H1 (cell line): ENCODE results near the gene PTPRG. TPM values are rescaled to one million over a fixed set of nuclear protein-coding genes. Genes with fewer than 3 reads are reported as not detected.

ENCODE experiments used
- CTCF ChIA-PET: fragments of 300-600 bp; sonication (Branson Sonifier 250); formaldehyde crosslinking; loops from one replicate; lab custom pipeline; 2021; ENCODE audit not compliant: partially characterized antibody; lab: Charles Lee
- POLR2A ChIA-PET: fragments of 300-600 bp; sonication (Branson Sonifier 250); formaldehyde crosslinking; loops from one replicate; lab custom pipeline; 2021; ENCODE audit warnings: inconsistent platforms; ENCODE audit not compliant: partially characterized antibody; lab: Charles Lee
- DNase-seq, 2 experiments: peaks; one replicate each; pipeline versions ENCODE4 v3.0.0 to v3.0.0-alpha.2; 2010 to 2022; ENCODE audit warnings: low spot score in 2 of 2, low read depth in 1 of 2, mixed read lengths in 1 of 2
- FAIRE-seq: peaks from 2 replicates; lab custom pipeline; 2011; peaks lifted over from hg19 to GRCh38; lab: Jason Lieb, UNC
- H2AFZ ChIP-seq: 2 replicates; pipeline ENCODE4 v1.8.1; 2012; ENCODE audit warnings: low read length, inconsistent platforms
- H2AK5ac ChIP-seq: 2 replicates; pipeline ENCODE4 v1.6.1; 2013; ENCODE audit warnings: low read depth, low read length
- H2BK120ac ChIP-seq: replicated peaks from 2 replicates; pipeline ENCODE3; 2013; ENCODE audit warnings: low read depth, low read length, inconsistent platforms
- H2BK12ac ChIP-seq: 2 replicates; pipeline ENCODE4 v1.6.1; 2013; ENCODE audit warnings: low read depth, low read length
- H2BK15ac ChIP-seq: 2 replicates; pipeline ENCODE4 v1.6.1; 2013; ENCODE audit warnings: low read length
- H2BK20ac ChIP-seq: 2 replicates; pipeline ENCODE4 v1.6.1; 2013; ENCODE audit warnings: low read length
- H2BK5ac ChIP-seq: 2 replicates; pipeline ENCODE4 v1.6.1; 2013; ENCODE audit warnings: low read depth, low read length
- H3K14ac ChIP-seq: 2 replicates; pipeline ENCODE4 v1.6.1; 2013; ENCODE audit warnings: inconsistent platforms; ENCODE audit not compliant: insufficient read length
- H3K18ac ChIP-seq: 2 replicates; pipeline ENCODE4 v1.6.1; 2013; ENCODE audit warnings: low read length; ENCODE audit errors: extremely low read depth
- H3K23ac ChIP-seq: 2 replicates; pipeline ENCODE4 v1.6.1; 2013; ENCODE audit warnings: inconsistent platforms; ENCODE audit not compliant: insufficient read length
- H3K23me2 ChIP-seq: 2 replicates; pipeline ENCODE4 v1.6.1; 2013; ENCODE audit warnings: low read depth, low read length
- H3K27ac ChIP-seq: 2 replicates; pipeline ENCODE4 v1.6.1; 2011; ENCODE audit warnings: low read depth, low read length, inconsistent platforms
- H3K27me3 ChIP-seq, 4 experiments: replicated peaks in 1 of 4; 1 replicate in 1 of 4; 2 replicates in 3 of 4; pipeline versions ENCODE4 v1.6.1 to v1.8.1; 2011 to 2013; ENCODE audit warnings: low read length in 3 of 4, mild to moderate bottlenecking in 3 of 4, inconsistent platforms in 2 of 4, mixed read lengths in 2 of 4, moderate library complexity in 1 of 4; ENCODE audit not compliant: control insufficient read depth in 3 of 4, insufficient read depth in 3 of 4; ENCODE audit errors: extremely low read depth in 1 of 4
- H3K36me3 ChIP-seq, 4 experiments: 2 replicates each; pipeline versions ENCODE4 v1.6.1 to v1.8.1; 2011 to 2013; ENCODE audit warnings: mild to moderate bottlenecking in 4 of 4, low read length in 3 of 4, moderate library complexity in 2 of 4, control low read depth in 1 of 4, inconsistent platforms in 1 of 4; ENCODE audit not compliant: insufficient read depth in 4 of 4, control insufficient read depth in 2 of 4
- H3K4ac ChIP-seq: replicated peaks from 2 replicates; pipeline ENCODE3; 2013; ENCODE audit warnings: low read length, low read depth, mixed read lengths, inconsistent platforms; ENCODE audit not compliant: insufficient read length
- H3K4me1 ChIP-seq, 4 experiments: replicated peaks in 1 of 4; 1 replicate in 1 of 4; 2 replicates in 3 of 4; pipeline versions ENCODE4 v1.6.1 to v1.8.1; 2011 to 2013; ENCODE audit warnings: low read length in 3 of 4, inconsistent platforms in 2 of 4, mixed read lengths in 1 of 4; ENCODE audit not compliant: insufficient read depth in 4 of 4, control insufficient read depth in 3 of 4
- H3K4me2 ChIP-seq, 2 experiments: 2 replicates each; pipeline versions ENCODE4 v1.6.1 to v1.8.1; 2011 to 2013; ENCODE audit warnings: low read depth in 2 of 2, low read length in 2 of 2, control low read depth in 1 of 2, inconsistent platforms in 1 of 2, mild to moderate bottlenecking in 1 of 2; ENCODE audit not compliant: insufficient read depth in 1 of 2
- H3K4me3 ChIP-seq, 4 experiments: fragments of 200-600, 300-600 bp in 1 of 4; sonication (generic), shearing (Covaris generic), sonication (Bioruptor Twin) in 1 of 4; 2 replicates each; pipeline versions ENCODE4 v1.5.1 to v1.8.1; 2011 to 2016; ENCODE audit warnings: low read length in 4 of 4, low read depth in 3 of 4, control low read depth in 2 of 4, inconsistent platforms in 2 of 4, mild to moderate bottlenecking in 2 of 4, mixed read lengths in 1 of 4, moderate library complexity in 1 of 4; ENCODE audit not compliant: insufficient read depth in 2 of 4; ENCODE audit errors: extremely low read depth in 1 of 4
- H3K56ac ChIP-seq: replicated peaks from 2 replicates; pipeline ENCODE3; 2013; ENCODE audit warnings: low read depth, mild to moderate bottlenecking, mixed read lengths, low read length, inconsistent platforms; ENCODE audit not compliant: insufficient read length
- H3K79me1 ChIP-seq: 2 replicates; pipeline ENCODE4 v1.6.1; 2013; ENCODE audit warnings: low read depth, low read length, control low read depth
- H3K79me2 ChIP-seq, 2 experiments: 2 replicates each; pipeline versions ENCODE4 v1.6.1 to v1.8.1; 2012 to 2013; ENCODE audit warnings: low read length in 2 of 2, mild to moderate bottlenecking in 2 of 2, inconsistent platforms in 1 of 2; ENCODE audit not compliant: insufficient read depth in 2 of 2, control insufficient read depth in 1 of 2
- H3K9ac ChIP-seq, 4 experiments: replicated peaks in 1 of 4; 1 replicate in 1 of 4; 2 replicates in 3 of 4; pipeline versions ENCODE4 v1.6.1 to v1.8.1; 2011 to 2013; ENCODE audit warnings: low read depth in 3 of 4, low read length in 3 of 4, control low read depth in 2 of 4, mild to moderate bottlenecking in 2 of 4, moderate library complexity in 2 of 4, inconsistent platforms in 1 of 4; ENCODE audit errors: extremely low read depth in 1 of 4
- H3K9me3 ChIP-seq, 2 experiments: 2 replicates each; pipeline versions ENCODE4 v1.6.1 to v1.8.1; 2012 to 2013; ENCODE audit warnings: mild to moderate bottlenecking in 2 of 2, moderate library complexity in 2 of 2, control low read depth in 1 of 2, inconsistent platforms in 1 of 2, low read depth in 1 of 2, low read length in 1 of 2, mixed read lengths in 1 of 2; ENCODE audit not compliant: insufficient read depth in 2 of 2
- H4K20me1 ChIP-seq, 2 experiments: replicated peaks in 1 of 2; 2 replicates each; pipeline versions ENCODE3 to v1.8.1; 2011 to 2013; ENCODE audit warnings: inconsistent platforms in 2 of 2, low read length in 2 of 2, mild to moderate bottlenecking in 1 of 2; ENCODE audit not compliant: insufficient read depth in 2 of 2, control insufficient read depth in 1 of 2
- H4K5ac ChIP-seq: 2 replicates; pipeline ENCODE4 v1.6.1; 2013; ENCODE audit warnings: low read length, low read depth, mixed read lengths, inconsistent platforms; ENCODE audit not compliant: insufficient read length
- H4K8ac ChIP-seq: 2 replicates; pipeline ENCODE4 v1.8.0; 2013; ENCODE audit warnings: mild to moderate bottlenecking, moderate library complexity, low read length, inconsistent platforms; ENCODE audit not compliant: insufficient read depth; ENCODE audit errors: extremely low read depth
- H4K91ac ChIP-seq: replicated peaks from 2 replicates; pipeline ENCODE3; 2013; ENCODE audit warnings: low read length, mixed read lengths, inconsistent platforms; ENCODE audit not compliant: insufficient read length
- BRCA1 ChIP-seq: IDR thresholded peaks from 2 replicates; pipeline ENCODE4 v1.6.1; 2012; ENCODE audit warnings: low read depth, low read length, improper control_type of control experiment
- CBX8 ChIP-seq: fragments of 300-800, 300-1000 bp; sonication (generic); IDR thresholded peaks from 2 replicates; pipeline ENCODE4 v1.7.1; 2016; ENCODE audit warnings: low read depth, low read length, borderline replicate concordance
- EGR1 ChIP-seq: IDR thresholded peaks from 2 replicates; pipeline ENCODE4 v1.6.1; 2011; ENCODE audit warnings: low read depth, low read length, borderline replicate concordance
- GTF2F1 ChIP-seq: IDR thresholded peaks from 2 replicates; pipeline ENCODE4 v1.6.1; 2012; ENCODE audit warnings: low read depth, low read length, improper control_type of control experiment, borderline replicate concordance
- JUN ChIP-seq: IDR thresholded peaks from 2 replicates; pipeline ENCODE4 v1.6.1; 2011; ENCODE audit warnings: low read depth, mild to moderate bottlenecking, improper control_type of control experiment, low read length
- JUND ChIP-seq: IDR thresholded peaks from 2 replicates; pipeline ENCODE4 v1.6.1; 2011; ENCODE audit warnings: mild to moderate bottlenecking, improper control_type of control experiment, low read length
- KDM4A ChIP-seq: IDR thresholded peaks from one replicate; pipeline ENCODE4 v1.7.1; 2012; ENCODE audit warnings: low read depth, mild to moderate bottlenecking, moderate library complexity, low read length, inconsistent platforms; ENCODE audit not compliant: severe bottlenecking
- PHF8 ChIP-seq: fragments of 200-600 bp; sonication (generic); conservative IDR thresholded peaks from 2 replicates; pipeline ENCODE4 v1.7.1; 2012; ENCODE audit warnings: low read depth, mild to moderate bottlenecking, inconsistent platforms, low read length, moderate library complexity
- TAF7 ChIP-seq: optimal IDR thresholded peaks from 2 replicates; pipeline ENCODE3; 2011; ENCODE audit warnings: low read depth, mild to moderate bottlenecking, inconsistent platforms, low read length, moderate library complexity, borderline replicate concordance
- TBP ChIP-seq: IDR thresholded peaks from 2 replicates; pipeline ENCODE4 v1.6.1; 2011; ENCODE audit warnings: low read depth, low read length, improper control_type of control experiment
- WGBS, 2 experiments: shearing (Covaris generic) in 1 of 2; methylation state at CpG; one replicate each; pipeline versions ENCODE4 v1.1.6 to v1.1.7; 2013 to 2015; ENCODE audit warnings: low lambda C conversion rate in 2 of 2, mixed read lengths in 2 of 2, inconsistent platforms in 1 of 2, low coverage in 1 of 2, missing lambda C conversion rate in 1 of 2; ENCODE audit not compliant: insufficient replicate concordance in 2 of 2, insufficient coverage in 1 of 2, insufficient read length in 1 of 2; ENCODE audit errors: extremely low coverage in 1 of 2, missing lambda C conversion rate in 1 of 2; 5-methylcytosine and 5-hydroxymethylcytosine counted together
- polyA plus RNA-seq, 7 experiments: library from polyadenylated mRNA; depleted of rRNA in 3 of 7; stranded (reverse) in 5 of 7; unstranded in 2 of 7; fragments of >200 nt in 5 of 7; fragments of 200-250 nt in 2 of 7; gene quantifications; 1 replicate in 5 of 7; 2 replicates in 1 of 7; 4 replicates in 1 of 7; pipeline versions ENCODE4 v1.2.1 to v1.2.3, GENCODE V29; 2011 to 2013; ENCODE audit warnings: missing spikeins in 2 of 7, mixed read lengths in 2 of 7
- total RNA-seq: library from RNA; stranded (reverse); fragmentation: NEBNext Ultra II Directional; extraction: Animal tissue kit (Norgen Biotek cat#: 25700); gene quantifications from 2 replicates; pipeline ENCODE4 v1.2.1, GENCODE V29; 2021

PTPRG gene
- total and polyA plus RNA-seq, 2 of the 8 experiments (the other 6 are each of a cell fraction or from before 2014, with no cell fraction given): 23.3 to 96.2 TPM

GRCh38 chr3:61725851-61726333 lies 164.5 kb downstream of the PTPRG start:
- no peak overlapping the region for H4K91ac ChIP-seq

More at GRCh38 chr3:61725851-61726333, 164.5 kb downstream of the PTPRG start:
- no peak overlapping the region for H3K56ac ChIP-seq
- H3K4me3 ChIP-seq: no peak overlapping the region
- no peak overlapping the region for H3K4ac ChIP-seq
- no peaks in the 10 kb centered on the region; a peak in 1 of 8 replicates for H3K36me3 ChIP-seq
- H3K4me2 ChIP-seq: peak overlapping the region in 1 of 2 experiments; percentile 24; a peak in 2 of 4 replicates
- no peak overlapping the region for H2AK5ac ChIP-seq
- H4K20me1 ChIP-seq: peaks cover 2 to 4% of the 10 kb centered on the region in 2 experiments
- ChIA-PET CTCF (interaction anchor here (1.0 kb wide), 1 partner anchor 37 kb away, joined by 3 read pairs; no protein-coding TSS in a partner anchor), POLR2A (interaction anchor here (0.6 to 1.2 kb wide), 2 partner anchors 20 to 37 kb away, joined by 3 read pairs; no protein-coding TSS in a partner anchor)
- H3K18ac ChIP-seq: no peak overlapping the region
- H3K79me2 ChIP-seq: peaks cover 0 to 97% of the 10 kb centered on the region in 2 experiments; a peak in 3 of 4 replicates
- no peak overlapping the region for H2BK5ac ChIP-seq
- H3K9ac ChIP-seq: no peak overlapping the region
- TF ChIP-seq EGR1 (no peak), BRCA1 (no peak), JUN (no peak), KDM4A (no peak), JUND (no peak), TAF7 (no peak), GTF2F1 (no peak), PHF8 (no peak), TBP (no peak), CBX8 (no peak)
- no peak overlapping the region for H2BK12ac ChIP-seq
- peaks cover 6% of the 10 kb centered on the region; the same call in 1 of the 2 replicates for H3K79me1 ChIP-seq
- 68% methylated on average over 5 of the region's 5 CpGs; no CpG with 5 or more reads in 1 of the 2 experiments for WGBS, 2 experiments
- H3K27me3 ChIP-seq: no peaks in the 10 kb centered on the region
- H2BK120ac ChIP-seq: no peak overlapping the region
- FAIRE-seq: peak; percentile 13
- no peak overlapping the region for H2BK20ac ChIP-seq
- no peak overlapping the region for H4K8ac ChIP-seq
- no peak overlapping the region for H4K5ac ChIP-seq
- H3K27ac ChIP-seq: no peak overlapping the region
- H2BK15ac ChIP-seq: no peak overlapping the region
- no peaks in the 10 kb centered on the region for H3K23me2 ChIP-seq
- H3K23ac ChIP-seq: no peak overlapping the region
- no peak overlapping the region for H2AFZ ChIP-seq
- H3K4me1 ChIP-seq: peaks cover 0 to 30% (median 17%) of the 10 kb centered on the region in 4 experiments; a peak in 4 of 7 replicates
- no peak overlapping the region for H3K14ac ChIP-seq
- H3K9me3 ChIP-seq: no peaks in the 10 kb centered on the region
- no peak for DNase-seq
